ENCODE data around the gene TEX14. TPM values are rescaled to one million over a fixed set of nuclear protein-coding genes. Genes with fewer than 3 reads are reported as not detected.
A peak's percentile ranks its signal among the peaks of the same experiment; 100 is the strongest.
"Not testable (repeated sequence)": the region's sequence is repeated elsewhere in the genome, so short reads cannot be mapped to it uniquely, and the experiment has no call there.

The TEX14 gene
- total RNA-seq, 1 donor from 2014 or later = 0.05 TPM

GRCh38 chr17:58694826-58695225 is 3.0 kb upstream of the TEX14 start:
- Mint-ChIP-seq H3K36me3 (ENCODE audit: low read depth) (peaks cover 3% of the 10 kb centered on the region), H3K27me3 (ENCODE audit: low read depth) (no peaks in the 10 kb centered on the region), H3K4me1 (ENCODE audit: low read depth) (peaks cover 23% of the 10 kb centered on the region), H3K9me3 (ENCODE audit: low read depth) (no peaks in the 10 kb centered on the region), H3K27ac (ENCODE audit: unreplicated experiment) (no peak overlapping the region), H3K4me3 (ENCODE audit: unreplicated experiment) (no peak overlapping the region)
- TF ChIP-seq CTCF (IDR thresholded peaks at IDR 0.05) = no peak
- DNase-seq (ENCODE audit: low spot score) = no peak

GRCh38 chr17:58694302-58694701 is 2.5 kb upstream of the TEX14 start:
- H3K36me3 Mint-ChIP-seq (ENCODE audit: low read depth) = no peaks in the 10 kb centered on the region
- no peak for TF ChIP-seq CTCF (IDR thresholded peaks at IDR 0.05)
- no peaks in the 10 kb centered on the region for H3K9me3 Mint-ChIP-seq (ENCODE audit: low read depth)
- no peak overlapping the region for H3K27ac Mint-ChIP-seq (ENCODE audit: unreplicated experiment)
- H3K4me3 Mint-ChIP-seq (ENCODE audit: unreplicated experiment) = no peak overlapping the region
- no peak for DNase-seq (ENCODE audit: low spot score)
- H3K4me1 Mint-ChIP-seq (ENCODE audit: low read depth) = peaks cover 23% of the 10 kb centered on the region
- no peaks in the 10 kb centered on the region for H3K27me3 Mint-ChIP-seq (ENCODE audit: low read depth)

DNA sequence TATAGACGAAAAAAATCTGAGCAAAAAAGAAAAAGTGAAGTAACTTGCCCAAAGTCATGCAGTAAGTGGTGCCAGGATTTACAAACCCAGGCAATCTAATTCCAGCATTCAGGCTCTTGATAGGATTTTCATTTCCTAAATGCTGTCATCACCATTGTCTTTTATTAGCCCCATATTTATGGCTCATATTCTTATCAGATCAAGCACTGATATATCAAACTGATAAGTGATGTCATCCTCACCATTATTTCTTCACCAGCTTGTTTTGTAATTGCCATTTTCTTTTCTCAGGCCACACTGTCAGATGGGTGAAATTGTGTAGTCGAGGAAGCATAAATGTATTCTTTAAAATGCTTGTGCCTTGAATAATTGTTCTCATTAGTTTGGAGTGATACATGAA is 1.9 kb upstream of the TEX14 start:
- H3K9me3 Mint-ChIP-seq (ENCODE audit: low read depth) = no peaks in the 10 kb centered on the region
- no peak for TF ChIP-seq CTCF (IDR thresholded peaks at IDR 0.05)
- no peak for DNase-seq (ENCODE audit: low spot score)
- H3K27ac Mint-ChIP-seq (ENCODE audit: unreplicated experiment) = peak overlapping the region; percentile 10
- H3K27me3 Mint-ChIP-seq (ENCODE audit: low read depth) = no peaks in the 10 kb centered on the region
- no peaks in the 10 kb centered on the region for H3K36me3 Mint-ChIP-seq (ENCODE audit: low read depth)
- H3K4me3 Mint-ChIP-seq (ENCODE audit: unreplicated experiment) = peak overlapping the region; percentile 81
- H3K4me1 Mint-ChIP-seq (ENCODE audit: low read depth) = peaks cover 23% of the 10 kb centered on the region

- no peak for DNase-seq (ENCODE audit: low spot score)
- H3K27ac Mint-ChIP-seq (ENCODE audit: unreplicated experiment) = peak overlapping the region; percentile 94
- H3K4me1 Mint-ChIP-seq (ENCODE audit: low read depth) = peaks cover 23% of the 10 kb centered on the region
- no peaks in the 10 kb centered on the region for H3K9me3 Mint-ChIP-seq (ENCODE audit: low read depth)
- no peak for TF ChIP-seq CTCF (IDR thresholded peaks at IDR 0.05)
- H3K36me3 Mint-ChIP-seq (ENCODE audit: low read depth) = no peaks in the 10 kb centered on the region
- H3K4me3 Mint-ChIP-seq (ENCODE audit: unreplicated experiment) = peak overlapping the region; percentile 81
- no peaks in the 10 kb centered on the region for H3K27me3 Mint-ChIP-seq (ENCODE audit: low read depth)
These were observed 1.4 kb upstream of the TEX14 start for GRCh38 chr17:58693208-58693607.

DNA sequence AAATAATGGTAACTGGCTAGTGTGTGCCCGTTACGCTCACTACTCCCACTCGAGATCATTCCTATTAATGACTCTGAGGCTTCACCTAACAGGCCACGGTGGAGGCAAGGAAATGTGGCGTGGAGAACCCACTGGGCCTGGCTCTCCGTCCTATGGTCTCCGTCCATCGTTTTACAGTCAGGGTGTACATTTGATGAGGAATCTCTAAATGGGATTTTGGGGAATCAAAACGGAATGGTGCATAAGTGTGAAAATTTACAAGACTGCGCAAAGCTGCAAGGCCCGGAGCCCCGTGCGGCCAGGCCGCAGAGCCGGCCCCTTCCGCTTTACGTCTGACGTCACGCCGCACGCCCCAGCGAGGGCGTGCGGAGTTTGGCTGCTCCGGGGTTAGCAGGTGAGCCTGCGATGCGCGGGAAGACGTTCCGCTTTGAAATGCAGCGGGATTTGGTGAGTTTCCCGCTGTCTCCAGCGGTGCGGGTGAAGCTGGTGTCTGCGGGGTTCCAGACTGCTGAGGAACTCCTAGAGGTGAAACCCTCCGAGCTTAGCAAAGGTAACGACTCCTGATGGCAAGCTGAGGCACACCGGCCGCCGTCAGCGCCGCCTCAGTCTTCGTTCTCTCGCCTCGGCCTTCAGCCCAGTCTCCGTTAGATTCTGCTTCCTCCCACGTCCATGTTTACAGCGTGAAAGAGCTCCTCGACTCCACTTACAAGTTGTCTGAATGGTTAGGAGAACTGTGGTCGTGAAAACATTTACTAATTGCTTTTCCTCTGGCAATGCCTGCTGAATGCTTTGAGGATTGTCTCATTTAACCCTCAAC is 602 bp upstream of the TEX14 start, which contains the start of gene RAD51C:
Gene RAD51C, plus strand, starts transcription at position 364 of the 817 bp plus-strand sequence. Its CDS starts 42 bp downstream, at position 406.
- no peaks in the 10 kb centered on the region for H3K9me3 Mint-ChIP-seq (ENCODE audit: low read depth)
- no peaks in the 10 kb centered on the region for H3K27me3 Mint-ChIP-seq (ENCODE audit: low read depth)
- peak; percentile 87 for DNase-seq (ENCODE audit: low spot score)
- H3K4me3 Mint-ChIP-seq (ENCODE audit: unreplicated experiment) = peak within 1 kb of the TSS; percentile 81
- H3K36me3 Mint-ChIP-seq (ENCODE audit: low read depth) = no peaks in the 10 kb centered on the region
- peaks cover 23% of the 10 kb centered on the region for H3K4me1 Mint-ChIP-seq (ENCODE audit: low read depth)
- H3K27ac Mint-ChIP-seq (ENCODE audit: unreplicated experiment) = peak within 1 kb of the TSS; percentile 94
- TF ChIP-seq CTCF (IDR thresholded peaks at IDR 0.05) = peak; percentile 42

DNA sequence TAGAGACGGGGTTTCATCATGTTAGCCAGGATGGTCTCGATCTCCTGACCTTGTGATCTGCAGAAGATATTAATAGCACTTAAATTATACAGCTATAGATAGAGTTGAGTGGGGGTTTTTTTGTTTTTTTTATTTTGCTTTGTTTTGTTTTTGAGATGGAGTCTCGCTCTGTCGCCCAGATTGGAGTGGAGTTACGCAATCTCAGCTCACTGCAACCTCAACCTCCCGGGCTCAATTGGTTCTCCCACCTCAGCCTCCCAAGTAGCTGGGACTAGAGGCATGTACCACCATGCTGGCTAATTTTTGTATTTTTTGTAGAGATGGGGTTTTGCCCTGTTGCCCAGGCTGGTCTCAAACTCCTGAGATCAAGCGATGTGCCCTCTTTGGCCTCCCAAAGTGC is 1.8 kb downstream of the TEX14 start:
- H3K4me3 Mint-ChIP-seq (ENCODE audit: unreplicated experiment) = not testable (repeated sequence)

More for the DNA sequence above, 1.8 kb downstream of the TEX14 start:
- not testable (repeated sequence) for H3K27me3 Mint-ChIP-seq (ENCODE audit: low read depth); H3K36me3 Mint-ChIP-seq (ENCODE audit: low read depth); H3K27ac Mint-ChIP-seq (ENCODE audit: unreplicated experiment); DNase-seq (ENCODE audit: low spot score); H3K9me3 Mint-ChIP-seq (ENCODE audit: low read depth)
- peaks cover 23% of the 10 kb centered on the region for H3K4me1 Mint-ChIP-seq (ENCODE audit: low read depth)
